ENCODE data around the gene GNAS-AS1. TPM values are rescaled to one million over a fixed set of nuclear protein-coding genes. Genes with fewer than 3 reads are reported as not detected.

The GNAS-AS1 gene
- total RNA-seq, 4 donors from 2014 or later = 0.42 to 1.9 (median 1.1) TPM

- Histone ChIP-seq H3K36me3 (no peaks in the 10 kb centered on the region), H3K27ac (no peak overlapping the region), H3K9me3 (no peaks in the 10 kb centered on the region), H3K4me1 (no peaks in the 10 kb centered on the region), H3K27me3 (no peaks in the 10 kb centered on the region), H3K4me3 (replicated peaks in 1 of 3) (no peak overlapping the region)
- TF ChIP-seq, protein P1, sequence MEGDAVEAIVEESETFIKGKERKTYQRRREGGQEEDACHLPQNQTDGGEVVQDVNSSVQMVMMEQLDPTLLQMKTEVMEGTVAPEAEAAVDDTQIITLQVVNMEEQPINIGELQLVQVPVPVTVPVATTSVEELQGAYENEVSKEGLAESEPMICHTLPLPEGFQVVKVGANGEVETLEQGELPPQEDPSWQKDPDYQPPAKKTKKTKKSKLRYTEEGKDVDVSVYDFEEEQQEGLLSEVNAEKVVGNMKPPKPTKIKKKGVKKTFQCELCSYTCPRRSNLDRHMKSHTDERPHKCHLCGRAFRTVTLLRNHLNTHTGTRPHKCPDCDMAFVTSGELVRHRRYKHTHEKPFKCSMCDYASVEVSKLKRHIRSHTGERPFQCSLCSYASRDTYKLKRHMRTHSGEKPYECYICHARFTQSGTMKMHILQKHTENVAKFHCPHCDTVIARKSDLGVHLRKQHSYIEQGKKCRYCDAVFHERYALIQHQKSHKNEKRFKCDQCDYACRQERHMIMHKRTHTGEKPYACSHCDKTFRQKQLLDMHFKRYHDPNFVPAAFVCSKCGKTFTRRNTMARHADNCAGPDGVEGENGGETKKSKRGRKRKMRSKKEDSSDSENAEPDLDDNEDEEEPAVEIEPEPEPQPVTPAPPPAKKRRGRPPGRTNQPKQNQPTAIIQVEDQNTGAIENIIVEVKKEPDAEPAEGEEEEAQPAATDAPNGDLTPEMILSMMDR (IDR thresholded peaks at IDR 0.05) = no peak
- TF ChIP-seq POLR2A (IDR thresholded peaks at IDR 0.05) = no peak
- intact Hi-C loops (cut with DNase I) = no loop called here
- WGBS, 2 donors = 84 to 89% methylated on average over 11 of the region's 11 CpGs
- no peak for DNase-seq
These were observed 48.6 kb downstream of the GNAS-AS1 start for GRCh38 chr20:58802061-58802460.

DNA sequence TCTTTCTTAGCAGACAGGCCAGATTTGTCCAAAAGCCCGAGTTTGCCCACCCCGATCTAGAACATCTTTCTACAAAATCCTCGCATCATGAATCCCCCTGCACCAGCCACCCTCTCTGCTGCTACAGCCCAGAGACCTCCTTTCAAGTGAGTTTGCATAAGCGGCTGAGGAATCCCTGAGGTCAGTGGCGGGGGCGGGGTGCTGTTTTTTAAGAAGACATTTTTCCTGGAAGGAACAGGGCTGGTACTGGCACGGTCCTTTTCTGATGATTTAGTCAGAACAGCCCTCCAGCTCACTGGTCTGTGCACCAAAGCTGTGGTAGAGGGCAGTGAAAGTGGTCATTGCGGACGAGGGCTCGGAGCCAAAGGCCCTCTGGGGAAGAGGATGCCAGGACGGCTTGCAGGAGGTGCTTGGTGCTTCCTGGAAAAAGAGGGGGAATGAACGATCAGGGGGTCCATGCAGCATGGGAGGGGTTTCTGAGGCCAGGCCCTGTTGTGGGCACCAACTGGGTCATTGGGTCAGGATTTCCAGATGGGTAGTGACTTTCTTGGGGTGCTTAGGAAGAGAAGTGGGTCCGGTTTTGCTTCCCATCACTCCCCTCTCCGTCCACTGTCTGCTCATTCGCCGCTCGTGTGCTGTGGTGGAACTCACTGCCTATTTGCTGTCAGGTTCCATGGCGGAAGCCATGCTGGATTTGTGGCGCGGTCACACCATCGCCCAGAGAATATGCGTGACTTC is 50.4 kb downstream of the GNAS-AS1 start:
- no peaks in the 10 kb centered on the region for H3K36me3 ChIP-seq
- H3K27me3 ChIP-seq = no peaks in the 10 kb centered on the region
- DNase-seq = peak; percentile 29 to 33
- H3K9me3 ChIP-seq = no peaks in the 10 kb centered on the region
- TF ChIP-seq POLR2A (IDR thresholded peaks at IDR 0.05) = no peak
- TF ChIP-seq, protein P1 (IDR thresholded peaks at IDR 0.05) = no peak
- H3K27ac ChIP-seq = no peak overlapping the region
- H3K4me3 ChIP-seq (replicated peaks in 1 of 3) = no peak overlapping the region
- 58 to 63% methylated on average over 22 of the region's 22 CpGs for WGBS, 2 donors
- intact Hi-C loops (cut with DNase I) = no loop called here
- H3K4me1 ChIP-seq = no peaks in the 10 kb centered on the region

DNA sequence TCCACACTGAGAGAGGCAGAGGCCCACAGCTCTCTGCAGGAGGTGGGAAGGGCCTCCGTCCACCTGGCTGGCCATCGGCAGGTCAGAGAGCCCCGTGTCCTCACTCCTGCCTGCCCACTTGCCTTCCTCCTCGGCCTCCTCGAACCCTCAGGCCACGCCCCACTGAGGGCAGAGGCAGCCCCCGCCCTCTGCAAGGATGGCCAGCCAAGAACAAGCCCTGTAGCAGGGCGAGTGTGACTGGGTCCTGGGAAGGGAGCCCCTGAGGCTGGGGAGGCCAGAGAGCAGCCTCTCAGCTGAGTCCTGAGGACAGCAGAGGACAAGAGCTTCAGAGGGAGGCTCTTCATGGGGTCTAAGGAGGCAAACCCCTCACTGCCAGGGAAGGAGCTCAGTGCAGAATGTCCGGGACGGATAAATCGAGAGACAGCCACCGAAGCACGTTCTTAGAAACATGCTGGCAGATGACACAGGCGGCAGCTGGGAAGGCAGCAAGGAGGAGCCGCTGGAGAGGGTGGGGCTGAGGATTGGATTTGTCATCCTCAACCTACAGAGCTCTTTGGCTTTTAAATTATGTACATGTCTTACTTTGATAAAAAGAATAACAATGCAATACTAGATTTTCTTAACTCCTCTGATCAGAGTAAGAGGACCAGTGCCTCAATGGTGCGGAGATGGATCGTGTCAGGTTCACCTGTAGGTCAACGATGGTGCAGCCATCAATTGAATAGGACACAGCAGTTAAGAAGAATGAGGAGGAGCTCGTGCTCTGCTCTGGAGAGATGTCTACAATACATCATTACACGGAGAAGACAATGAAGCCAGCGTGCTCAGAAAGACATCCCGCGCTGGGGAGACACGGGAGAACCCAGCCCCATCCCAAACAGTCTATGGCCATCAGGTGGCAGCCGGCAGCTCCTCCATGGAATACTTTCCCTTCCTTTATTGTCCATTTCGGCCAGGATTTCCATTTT is 53.0 kb downstream of the GNAS-AS1 start:
- 81 to 89% methylated on average over 18 to 25 of the region's 26 CpGs for WGBS, 2 donors
- Histone ChIP-seq H3K36me3 (no peaks in the 10 kb centered on the region), H3K4me1 (no peaks in the 10 kb centered on the region), H3K9me3 (no peaks in the 10 kb centered on the region), H3K27ac (no peak overlapping the region), H3K4me3 (replicated peaks in 1 of 3) (no peak overlapping the region), H3K27me3 (no peaks in the 10 kb centered on the region)
- intact Hi-C loops (cut with DNase I) = no loop called here
- DNase-seq = no peak
- TF ChIP-seq, protein P1 (IDR thresholded peaks at IDR 0.05) = no peak
- TF ChIP-seq POLR2A (IDR thresholded peaks at IDR 0.05) = no peak

DNA sequence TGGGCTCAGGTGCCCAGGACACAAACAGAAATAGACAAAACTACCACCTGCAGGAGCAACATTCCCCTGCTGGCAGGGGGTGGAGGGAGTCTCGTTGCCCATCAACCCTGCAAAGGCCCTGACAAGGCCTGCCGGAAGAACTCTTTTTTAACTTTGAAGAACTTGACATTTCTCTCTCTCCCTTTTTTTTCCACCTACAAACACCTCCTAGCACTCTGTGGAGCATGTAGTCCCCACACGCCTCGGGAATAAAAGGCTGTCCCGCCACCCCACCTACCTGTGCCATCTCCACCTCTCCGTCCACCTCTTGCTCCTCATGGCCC is 54.8 kb downstream of the GNAS-AS1 start:
- no peak overlapping the region for H3K27ac ChIP-seq
- no peak for DNase-seq
- 88 to 89% methylated on average over 6 of the region's 6 CpGs for WGBS, 2 donors
- H3K4me1 ChIP-seq = no peaks in the 10 kb centered on the region
- H3K4me3 ChIP-seq (replicated peaks in 1 of 3) = no peak overlapping the region
- H3K36me3 ChIP-seq = no peaks in the 10 kb centered on the region
- H3K27me3 ChIP-seq = no peaks in the 10 kb centered on the region
- H3K9me3 ChIP-seq = no peaks in the 10 kb centered on the region
- intact Hi-C loops (cut with DNase I) = no loop called here
- TF ChIP-seq, protein P1 (IDR thresholded peaks at IDR 0.05) = no peak
- TF ChIP-seq POLR2A (IDR thresholded peaks at IDR 0.05) = no peak

Data from thyroid gland (tissue), 4 donors.